Esophagus muscularis mucosa (tissue), 4 donors: ENCODE measurements around the gene NLRX1.
"Not testable (repeated sequence)": the region's sequence is repeated elsewhere in the genome, so short reads cannot be mapped to it uniquely, and the experiment has no call there.

ENCODE experiments used
- EP300 ChIP-seq: sonication (generic); formaldehyde crosslinking; IDR thresholded peaks from one replicate; pipeline ENCODE4 v1.6.1; 2017; ENCODE audit warnings: antibody characterized with exemption
- POLR2A ChIP-seq: fragments of 450-650 bp; IDR thresholded peaks from one replicate; pipeline ENCODE4 v1.6.1; 2017; ENCODE audit warnings: antibody characterized with exemption, moderate library complexity, mild to moderate bottlenecking, low read depth
- POLR2AphosphoS5 ChIP-seq, 2 donors: sonication (generic); formaldehyde crosslinking; IDR thresholded peaks; one replicate each; pipeline ENCODE4 v1.6.1; 2017; ENCODE audit warnings: antibody characterized with exemption in 2 of 2
- TF ChIP-seq, protein P1 (sequence below), 3 experiments: fragments of 200-600 bp in 2 of 3; fragments of 450-650 bp in 1 of 3; sonication (generic) in 2 of 3; IDR thresholded peaks; one replicate each; pipeline ENCODE4 v1.5.1; 2017 to 2019; ENCODE audit warnings: antibody characterized with exemption in 3 of 3, mild to moderate bottlenecking in 2 of 3, moderate library complexity in 1 of 3

DNA sequence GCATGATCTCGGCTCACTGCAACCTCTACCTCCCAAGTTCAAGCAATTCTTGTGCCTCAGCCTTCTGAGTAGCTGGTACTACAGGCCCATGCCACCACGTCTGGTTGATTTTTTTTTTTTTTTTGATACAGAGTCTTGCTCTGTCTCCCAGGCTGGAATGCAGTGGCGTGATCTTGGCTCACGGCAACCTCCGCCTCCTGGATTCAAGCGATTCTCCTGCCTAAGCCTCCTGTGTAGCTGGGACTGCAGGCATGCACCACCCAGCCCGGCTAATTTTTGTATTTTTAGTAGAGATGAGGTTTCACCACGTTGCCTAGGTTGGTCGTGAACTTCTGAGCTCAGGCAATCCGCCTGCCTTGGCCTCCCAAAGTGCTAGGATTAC lies 1.5 kb upstream of the NLRX1 start:
- TF ChIP-seq EP300; POLR2AphosphoS5 (IDR thresholded peaks at IDR 0.05); POLR2A: not testable (repeated sequence)
- TF ChIP-seq, protein P1, sequence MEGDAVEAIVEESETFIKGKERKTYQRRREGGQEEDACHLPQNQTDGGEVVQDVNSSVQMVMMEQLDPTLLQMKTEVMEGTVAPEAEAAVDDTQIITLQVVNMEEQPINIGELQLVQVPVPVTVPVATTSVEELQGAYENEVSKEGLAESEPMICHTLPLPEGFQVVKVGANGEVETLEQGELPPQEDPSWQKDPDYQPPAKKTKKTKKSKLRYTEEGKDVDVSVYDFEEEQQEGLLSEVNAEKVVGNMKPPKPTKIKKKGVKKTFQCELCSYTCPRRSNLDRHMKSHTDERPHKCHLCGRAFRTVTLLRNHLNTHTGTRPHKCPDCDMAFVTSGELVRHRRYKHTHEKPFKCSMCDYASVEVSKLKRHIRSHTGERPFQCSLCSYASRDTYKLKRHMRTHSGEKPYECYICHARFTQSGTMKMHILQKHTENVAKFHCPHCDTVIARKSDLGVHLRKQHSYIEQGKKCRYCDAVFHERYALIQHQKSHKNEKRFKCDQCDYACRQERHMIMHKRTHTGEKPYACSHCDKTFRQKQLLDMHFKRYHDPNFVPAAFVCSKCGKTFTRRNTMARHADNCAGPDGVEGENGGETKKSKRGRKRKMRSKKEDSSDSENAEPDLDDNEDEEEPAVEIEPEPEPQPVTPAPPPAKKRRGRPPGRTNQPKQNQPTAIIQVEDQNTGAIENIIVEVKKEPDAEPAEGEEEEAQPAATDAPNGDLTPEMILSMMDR (IDR thresholded peaks at IDR 0.05), result not testable (repeated sequence)
